ENCODE results near the gene SLC36A1.

DNA sequence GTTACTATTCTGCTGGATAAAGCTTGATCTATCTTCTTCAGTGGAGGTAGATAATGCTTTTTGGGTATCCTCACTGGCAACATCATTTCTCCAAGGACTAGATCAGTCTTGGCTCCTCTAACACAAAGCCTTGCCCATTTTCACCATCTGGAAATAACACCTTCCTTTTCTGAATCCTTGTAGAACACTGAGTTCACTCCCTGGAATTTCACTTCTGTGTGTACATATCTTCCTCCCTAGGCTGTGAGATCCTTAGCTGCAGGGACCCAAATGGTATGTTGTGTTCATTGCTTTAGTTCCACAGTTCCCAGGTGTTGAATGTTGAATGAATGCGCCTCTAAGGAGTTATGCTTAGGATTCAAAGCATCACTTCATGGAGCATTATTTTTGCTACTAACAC is 16.7 kb upstream of the SLC36A1 start:
- TF ChIP-seq, protein P1, sequence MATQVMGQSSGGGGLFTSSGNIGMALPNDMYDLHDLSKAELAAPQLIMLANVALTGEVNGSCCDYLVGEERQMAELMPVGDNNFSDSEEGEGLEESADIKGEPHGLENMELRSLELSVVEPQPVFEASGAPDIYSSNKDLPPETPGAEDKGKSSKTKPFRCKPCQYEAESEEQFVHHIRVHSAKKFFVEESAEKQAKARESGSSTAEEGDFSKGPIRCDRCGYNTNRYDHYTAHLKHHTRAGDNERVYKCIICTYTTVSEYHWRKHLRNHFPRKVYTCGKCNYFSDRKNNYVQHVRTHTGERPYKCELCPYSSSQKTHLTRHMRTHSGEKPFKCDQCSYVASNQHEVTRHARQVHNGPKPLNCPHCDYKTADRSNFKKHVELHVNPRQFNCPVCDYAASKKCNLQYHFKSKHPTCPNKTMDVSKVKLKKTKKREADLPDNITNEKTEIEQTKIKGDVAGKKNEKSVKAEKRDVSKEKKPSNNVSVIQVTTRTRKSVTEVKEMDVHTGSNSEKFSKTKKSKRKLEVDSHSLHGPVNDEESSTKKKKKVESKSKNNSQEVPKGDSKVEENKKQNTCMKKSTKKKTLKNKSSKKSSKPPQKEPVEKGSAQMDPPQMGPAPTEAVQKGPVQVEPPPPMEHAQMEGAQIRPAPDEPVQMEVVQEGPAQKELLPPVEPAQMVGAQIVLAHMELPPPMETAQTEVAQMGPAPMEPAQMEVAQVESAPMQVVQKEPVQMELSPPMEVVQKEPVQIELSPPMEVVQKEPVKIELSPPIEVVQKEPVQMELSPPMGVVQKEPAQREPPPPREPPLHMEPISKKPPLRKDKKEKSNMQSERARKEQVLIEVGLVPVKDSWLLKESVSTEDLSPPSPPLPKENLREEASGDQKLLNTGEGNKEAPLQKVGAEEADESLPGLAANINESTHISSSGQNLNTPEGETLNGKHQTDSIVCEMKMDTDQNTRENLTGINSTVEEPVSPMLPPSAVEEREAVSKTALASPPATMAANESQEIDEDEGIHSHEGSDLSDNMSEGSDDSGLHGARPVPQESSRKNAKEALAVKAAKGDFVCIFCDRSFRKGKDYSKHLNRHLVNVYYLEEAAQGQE (IDR thresholded peaks at IDR 0.05; ENCODE audit: insufficient read depth in 1 of 2, low read depth in 2 of 2, low read length in 1 of 2), result no peak
- TF ChIP-seq, protein P2, sequence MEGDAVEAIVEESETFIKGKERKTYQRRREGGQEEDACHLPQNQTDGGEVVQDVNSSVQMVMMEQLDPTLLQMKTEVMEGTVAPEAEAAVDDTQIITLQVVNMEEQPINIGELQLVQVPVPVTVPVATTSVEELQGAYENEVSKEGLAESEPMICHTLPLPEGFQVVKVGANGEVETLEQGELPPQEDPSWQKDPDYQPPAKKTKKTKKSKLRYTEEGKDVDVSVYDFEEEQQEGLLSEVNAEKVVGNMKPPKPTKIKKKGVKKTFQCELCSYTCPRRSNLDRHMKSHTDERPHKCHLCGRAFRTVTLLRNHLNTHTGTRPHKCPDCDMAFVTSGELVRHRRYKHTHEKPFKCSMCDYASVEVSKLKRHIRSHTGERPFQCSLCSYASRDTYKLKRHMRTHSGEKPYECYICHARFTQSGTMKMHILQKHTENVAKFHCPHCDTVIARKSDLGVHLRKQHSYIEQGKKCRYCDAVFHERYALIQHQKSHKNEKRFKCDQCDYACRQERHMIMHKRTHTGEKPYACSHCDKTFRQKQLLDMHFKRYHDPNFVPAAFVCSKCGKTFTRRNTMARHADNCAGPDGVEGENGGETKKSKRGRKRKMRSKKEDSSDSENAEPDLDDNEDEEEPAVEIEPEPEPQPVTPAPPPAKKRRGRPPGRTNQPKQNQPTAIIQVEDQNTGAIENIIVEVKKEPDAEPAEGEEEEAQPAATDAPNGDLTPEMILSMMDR (IDR thresholded peaks at IDR 0.05), result no peak
- TF ChIP-seq POLR2AphosphoS5 (IDR thresholded peaks at IDR 0.05; ENCODE audit: low read depth, low read length), result no peak
